Fibroblast of lung (primary cell): ENCODE results near the gene HAND2. TPM values are rescaled to one million over a fixed set of nuclear protein-coding genes. Genes with fewer than 3 reads are reported as not detected.

Experiments used
- DNase-seq, 2 donors: peaks; one replicate each; pipeline versions ENCODE4 v3.0.0 to v3.0.0-alpha.2; 2010; ENCODE audit warnings: low read depth in 2 of 2
- H2AFZ ChIP-seq: 2 replicates; pipeline ENCODE4 v1.5.1; 2012; ENCODE audit warnings: low read length, control low read depth, inconsistent platforms
- H3K27ac ChIP-seq: 2 replicates; pipeline ENCODE4 v1.5.1; 2011; ENCODE audit warnings: low read length, control low read depth; ENCODE audit not compliant: insufficient read depth
- H3K27me3 ChIP-seq: 2 replicates; pipeline ENCODE4 v1.5.1; 2011; ENCODE audit warnings: mild to moderate bottlenecking, low read length; ENCODE audit not compliant: control insufficient read depth, insufficient read depth
- H3K36me3 ChIP-seq: 2 replicates; pipeline ENCODE4 v1.5.1; 2011; ENCODE audit warnings: low read length; ENCODE audit not compliant: control insufficient read depth, insufficient read depth
- H3K4me1 ChIP-seq: 2 replicates; pipeline ENCODE4 v1.5.1; 2011; ENCODE audit warnings: low read length; ENCODE audit not compliant: control insufficient read depth, insufficient read depth; ENCODE audit errors: extremely low read depth
- H3K4me2 ChIP-seq: 2 replicates; pipeline ENCODE4 v1.5.1; 2011; ENCODE audit warnings: low read length, control low read depth; ENCODE audit not compliant: insufficient read depth; ENCODE audit errors: extremely low read depth
- H3K4me3 ChIP-seq, 4 experiments: fragments of 200-600 bp in 1 of 4; sonication (generic) in 1 of 4; replicated peaks in 1 of 4; 2 replicates each; pipeline ENCODE4 v1.5.1; 2011 to 2016; ENCODE audit warnings: low read length in 4 of 4, low read depth in 3 of 4, mild to moderate bottlenecking in 3 of 4, control low read depth in 2 of 4, inconsistent platforms in 1 of 4, mixed read lengths in 1 of 4; ENCODE audit not compliant: insufficient read depth in 1 of 4; ENCODE audit errors: control extremely low read depth in 1 of 4
- H3K79me2 ChIP-seq: 2 replicates; pipeline ENCODE4 v1.5.1; 2012; ENCODE audit warnings: mild to moderate bottlenecking, low read length, inconsistent platforms; ENCODE audit not compliant: control insufficient read depth, insufficient read depth
- H3K9ac ChIP-seq: 2 replicates; pipeline ENCODE4 v1.5.1; 2011; ENCODE audit warnings: mild to moderate bottlenecking, low read length, control low read depth; ENCODE audit not compliant: insufficient read depth
- H3K9me3 ChIP-seq: 2 replicates; pipeline ENCODE4 v1.5.1; 2012; ENCODE audit warnings: low read depth, low read length; ENCODE audit not compliant: control insufficient read depth, insufficient read depth
- H4K20me1 ChIP-seq: 2 replicates; pipeline ENCODE4 v1.5.1; 2011; ENCODE audit warnings: low read length; ENCODE audit not compliant: control insufficient read depth, insufficient read depth; ENCODE audit errors: extremely low read depth
- CTCF ChIP-seq, 2 donors: IDR thresholded peaks in 1 of 2; conservative IDR thresholded peaks in 1 of 2; 1 replicate in 1 of 2; 2 replicates in 1 of 2; pipeline ENCODE4 v1.5.1; 2011 to 2012; ENCODE audit warnings: low read length in 2 of 2, control low read depth in 1 of 2, inconsistent platforms in 1 of 2, low read depth in 1 of 2, mild to moderate bottlenecking in 1 of 2
- EZH2 ChIP-seq: IDR thresholded peaks from 2 replicates; pipeline ENCODE4 v1.5.1; 2012; ENCODE audit warnings: low read length, control low read depth, mild to moderate bottlenecking; ENCODE audit errors: missing control alignments
- polyA minus RNA-seq: library from RNA; depleted of rRNA, polyadenylated mRNA; stranded (reverse); fragments of >200 nt; gene quantifications from 2 replicates; pipeline ENCODE4 v1.2.3, GENCODE V29; 2011; ENCODE audit warnings: low replicate concordance
- polyA plus RNA-seq, 2 donors: library from polyadenylated mRNA; depleted of rRNA in 1 of 2; stranded (reverse) in 1 of 2; unstranded in 1 of 2; fragments of >200 nt; gene quantifications; 2 replicates each; pipeline ENCODE4 v1.2.1, GENCODE V29; 2011 to 2012; ENCODE audit warnings: missing spikeins in 1 of 2
- total RNA-seq: library from RNA; depleted of rRNA; stranded (reverse); fragments of >200 nt; gene quantifications from 2 replicates; pipeline ENCODE4 v1.2.1, GENCODE V29; 2014

Gene HAND2
- total RNA-seq (under 0.01 TPM in 2 replicates), polyA plus RNA-seq (0.25 and 0.51 TPM in 2 replicates), polyA minus RNA-seq (not detected in 2 replicates)
- 0.27 and 0.41 TPM in 2 replicates for polyA plus RNA-seq (2012)

- Histone ChIP-seq H3K4me3 (peak within 1 kb of the TSS; percentile 22 to 52 (median 38)), H3K4me2 (peak within 1 kb of the TSS; percentile 85), H2AFZ (peak within 1 kb of the TSS; percentile 31), H3K9ac (peak within 1 kb of the TSS; percentile 21), H3K4me1 (no peaks in the 10 kb centered on the region), H3K9me3 (no peaks in the 10 kb centered on the region), H3K79me2 (no peaks in the 10 kb centered on the region), H4K20me1 (no peaks in the 10 kb centered on the region), H3K36me3 (no peaks in the 10 kb centered on the region), H3K27me3 (peaks cover 92% of the 10 kb centered on the region), H3K27ac (no peak within 1 kb of the TSS)
- DNase-seq, result peak; percentile 25 to 59
- TF ChIP-seq EZH2, result peak; percentile 94
- TF ChIP-seq CTCF (conservative IDR thresholded peaks at IDR 0.05 in 1 of 2, IDR thresholded peaks at IDR 0.05 in 1 of 2; ENCODE audit: low read depth in 1 of 2, low read length in 2 of 2), result no peak
Measured at GRCh38 chr4:173529477-173530325, at the start of gene HAND2. Gene HAND2 (minus strand): TSS chr4:173530229. CDS start chr4:173529289, 940 bp downstream.

GRCh38 chr4:173578956-173579355 lies 48.9 kb upstream of the HAND2 start:
- Histone ChIP-seq H3K4me2 (no peak overlapping the region), H3K9me3 (no peaks in the 10 kb centered on the region), H4K20me1 (no peaks in the 10 kb centered on the region), H3K4me1 (no peaks in the 10 kb centered on the region), H3K79me2 (no peaks in the 10 kb centered on the region), H3K4me3 (no peak overlapping the region), H3K27me3 (no peaks in the 10 kb centered on the region), H2AFZ (no peak overlapping the region), H3K9ac (no peak overlapping the region), H3K36me3 (no peaks in the 10 kb centered on the region), H3K27ac (no peak overlapping the region)
- TF ChIP-seq EZH2 (no peak), CTCF (conservative IDR thresholded peaks at IDR 0.05 in 1 of 2, IDR thresholded peaks at IDR 0.05 in 1 of 2; ENCODE audit: low read depth in 1 of 2, low read length in 2 of 2) (no peak)
- no peak for DNase-seq

- no peak overlapping the region for H2AFZ ChIP-seq
- no peaks in the 10 kb centered on the region for H3K36me3 ChIP-seq
- no peak overlapping the region for H3K9ac ChIP-seq
- H3K9me3 ChIP-seq, result no peaks in the 10 kb centered on the region
- no peak overlapping the region for H3K4me3 ChIP-seq
- H3K27me3 ChIP-seq, result no peaks in the 10 kb centered on the region
- no peak overlapping the region for H3K4me2 ChIP-seq
- H3K79me2 ChIP-seq, result no peaks in the 10 kb centered on the region
- DNase-seq, result no peak
- H4K20me1 ChIP-seq, result no peaks in the 10 kb centered on the region
- H3K27ac ChIP-seq, result no peak overlapping the region
- TF ChIP-seq CTCF (conservative IDR thresholded peaks at IDR 0.05 in 1 of 2, IDR thresholded peaks at IDR 0.05 in 1 of 2; ENCODE audit: low read depth in 1 of 2, low read length in 2 of 2), result no peak
- no peak for TF ChIP-seq EZH2
- H3K4me1 ChIP-seq, result no peaks in the 10 kb centered on the region
Measured at GRCh38 chr4:173577963-173578362, 47.9 kb upstream of the HAND2 start.
